HG02884 (cell line): ENCODE measurements around the gene TAS2R30.
"Not testable (repeated sequence)": the region's sequence is repeated elsewhere in the genome, so short reads cannot be mapped to it uniquely, and the experiment has no call there.

ENCODE experiments used
- ATAC-seq: cut with Tn5 transposase; IDR thresholded peaks from one replicate; pipeline ENCODE4 v1.9.1; 2021; ENCODE audit warnings: mild to moderate bottlenecking, moderate library complexity; ENCODE audit not compliant: unreplicated experiment

Gene TAS2R30

GRCh38 chr12:11130382-11130781, 4.1 kb downstream of the TAS2R30 start:
- no peak for ATAC-seq

- ATAC-seq, result not testable (repeated sequence)
These were observed 20.3 kb downstream of the TAS2R30 start for GRCh38 chr12:11114130-11114529.

GRCh38 chr12:11111213-11111612, 23.2 kb downstream of the TAS2R30 start:
- not testable (repeated sequence) for ATAC-seq

GRCh38 chr12:11108862-11109261, 25.6 kb downstream of the TAS2R30 start:
- no peak for ATAC-seq

GRCh38 chr12:11107719-11108118, 26.7 kb downstream of the TAS2R30 start:
- no peak for ATAC-seq

- no peak for ATAC-seq
These were observed 28.2 kb downstream of the TAS2R30 start for GRCh38 chr12:11106288-11106687.

- ATAC-seq, result no peak
These were observed 28.9 kb downstream of the TAS2R30 start for GRCh38 chr12:11105546-11105945.

GRCh38 chr12:11094910-11095309, 39.5 kb downstream of the TAS2R30 start:
- not testable (repeated sequence) for ATAC-seq

GRCh38 chr12:11092128-11092527, 42.3 kb downstream of the TAS2R30 start, which contains the start of gene TAS2R43:
TSS of gene TAS2R43 (minus strand) at chr12:11092313. CDS start at chr12:11092229, 84 bp downstream.
- ATAC-seq, result no peak

- ATAC-seq, result no peak
These were observed 45.2 kb downstream of the TAS2R30 start for GRCh38 chr12:11089246-11089645.

GRCh38 chr12:11085419-11085818, 49.0 kb downstream of the TAS2R30 start:
- ATAC-seq, result no peak
